ENCODE data around the gene PALLD.

PALLD gene

DNA sequence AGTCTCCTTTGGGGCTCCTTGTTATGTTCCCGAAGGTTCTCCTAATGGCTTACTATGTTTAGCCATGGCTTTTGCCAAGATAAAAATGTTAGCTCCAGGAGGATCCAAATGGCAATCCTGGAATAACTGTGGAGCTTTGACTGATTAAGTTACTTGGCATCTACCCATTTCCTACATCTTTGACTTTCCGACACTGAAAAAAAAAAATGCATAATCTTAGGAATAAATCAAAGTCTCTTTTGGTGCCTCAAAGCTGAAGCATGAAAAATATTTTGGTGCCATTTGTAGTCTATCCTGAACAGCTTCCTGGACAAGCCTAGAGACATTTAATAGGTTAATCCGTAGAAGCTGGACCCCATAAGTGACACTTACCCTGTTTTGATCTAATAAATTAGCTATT lies 191.7 kb downstream of the PALLD start:
- TF ChIP-seq SPI1 (IDR thresholded peaks at IDR 0.05; ENCODE audit: low read depth, low read length) = no peak
- FAIRE-seq (no peak), DNase-seq (ENCODE audit: insufficient read length, low spot score) (no peak)

DNA sequence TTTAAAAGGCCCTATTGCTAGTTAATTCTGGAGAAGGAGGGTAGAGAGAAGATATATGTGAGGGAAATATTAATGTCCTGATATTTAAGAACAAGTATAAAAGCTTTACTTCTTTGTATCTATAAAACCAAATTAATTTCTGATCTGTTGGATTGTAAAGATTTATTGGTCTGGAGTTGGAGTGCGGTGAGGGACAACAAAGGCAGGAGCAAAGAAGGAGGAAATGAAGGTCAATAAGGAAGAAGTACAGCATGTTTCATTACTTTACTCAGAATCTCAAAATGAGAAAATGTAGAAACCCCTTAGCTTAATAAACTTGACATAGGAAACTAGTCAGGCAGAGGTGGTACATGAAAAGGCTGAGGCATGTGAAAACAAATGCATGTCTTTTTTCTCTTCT lies 192.9 kb downstream of the PALLD start:
- FAIRE-seq = no peak

DNA sequence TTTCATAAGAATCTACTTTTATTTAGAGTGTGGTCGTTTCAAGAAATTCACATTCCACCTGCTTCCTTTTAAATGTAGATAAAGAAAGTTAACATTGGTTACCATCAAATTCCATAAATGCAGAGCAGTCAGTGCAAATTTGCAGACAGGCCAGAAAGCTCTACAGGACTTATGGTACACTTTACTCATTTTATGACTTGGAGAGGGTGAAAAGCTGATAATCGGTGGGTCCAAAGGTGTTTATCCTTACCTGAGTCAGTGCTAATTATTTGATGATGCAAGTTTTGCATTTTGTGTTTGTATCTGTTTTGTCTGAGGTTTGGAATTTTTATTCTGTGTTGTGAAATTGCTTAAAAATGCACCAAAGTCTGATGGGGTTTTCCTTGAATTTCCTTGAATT lies 193.3 kb downstream of the PALLD start:
- no peak for TF ChIP-seq TAF1 (IDR thresholded peaks at IDR 0.05; ENCODE audit: low read depth, low read length)
- DNase-seq (ENCODE audit: insufficient read length, low spot score) (no peak), FAIRE-seq (no peak)

More for the DNA sequence above, 192.9 kb downstream of the PALLD start:
- DNase-seq (ENCODE audit: insufficient read length, low spot score) = no peak
- TF ChIP-seq POU2F2 (IDR thresholded peaks at IDR 0.05; ENCODE audit: low read depth, low read length) (no peak), POLR2A (IDR thresholded peaks at IDR 0.05; ENCODE audit: low read depth, low read length) (no peak), POLR2AphosphoS5 (IDR thresholded peaks at IDR 0.05; ENCODE audit: low read depth, low read length) (no peak), SPI1 (IDR thresholded peaks at IDR 0.05; ENCODE audit: low read depth, low read length) (no peak), TAF1 (IDR thresholded peaks at IDR 0.05; ENCODE audit: low read depth, low read length) (no peak)

DNA sequence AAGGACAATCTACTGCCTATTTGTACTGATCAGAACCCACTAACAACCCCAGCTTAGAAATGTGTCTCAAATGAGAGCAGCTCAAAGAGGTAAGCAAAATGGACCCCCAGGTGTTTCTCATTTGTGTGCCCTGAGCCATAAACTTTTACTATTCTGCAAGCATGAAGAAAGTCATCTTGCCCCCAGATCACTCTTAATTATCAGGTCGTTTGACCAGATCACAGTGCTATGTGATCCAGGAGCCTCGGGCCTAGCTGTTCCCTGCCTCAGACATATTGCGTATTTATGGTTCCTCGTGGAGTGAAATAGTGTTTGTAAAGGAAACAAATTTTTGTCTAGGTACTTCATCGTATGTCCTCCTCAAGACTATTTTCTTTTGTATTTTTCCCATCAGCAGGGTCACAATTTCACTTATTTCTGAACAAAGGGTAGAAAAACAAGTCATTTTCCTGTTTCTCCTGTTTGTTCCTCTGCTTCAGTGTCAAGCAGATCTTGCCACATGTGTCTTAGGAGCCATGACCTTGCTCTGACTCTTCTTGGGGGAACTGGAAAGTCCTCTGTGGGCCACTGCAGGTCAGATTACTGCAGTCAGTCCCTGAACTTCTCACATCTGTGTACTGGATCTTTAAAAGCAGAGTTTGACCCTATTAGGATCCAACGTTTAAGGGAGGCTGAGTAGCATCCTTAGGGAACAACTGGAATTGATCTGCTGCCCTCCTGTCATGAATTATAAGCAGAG lies 194.9 kb downstream of the PALLD start:
- TF ChIP-seq SPI1 (IDR thresholded peaks at IDR 0.05; ENCODE audit: low read depth, low read length) (no peak), TAF1 (IDR thresholded peaks at IDR 0.05; ENCODE audit: low read depth, low read length) (no peak), POU2F2 (IDR thresholded peaks at IDR 0.05; ENCODE audit: low read depth, low read length) (no peak), POLR2A (IDR thresholded peaks at IDR 0.05; ENCODE audit: low read depth, low read length) (no peak)
- FAIRE-seq = no peak
- DNase-seq (ENCODE audit: insufficient read length, low spot score) = no peak

DNA sequence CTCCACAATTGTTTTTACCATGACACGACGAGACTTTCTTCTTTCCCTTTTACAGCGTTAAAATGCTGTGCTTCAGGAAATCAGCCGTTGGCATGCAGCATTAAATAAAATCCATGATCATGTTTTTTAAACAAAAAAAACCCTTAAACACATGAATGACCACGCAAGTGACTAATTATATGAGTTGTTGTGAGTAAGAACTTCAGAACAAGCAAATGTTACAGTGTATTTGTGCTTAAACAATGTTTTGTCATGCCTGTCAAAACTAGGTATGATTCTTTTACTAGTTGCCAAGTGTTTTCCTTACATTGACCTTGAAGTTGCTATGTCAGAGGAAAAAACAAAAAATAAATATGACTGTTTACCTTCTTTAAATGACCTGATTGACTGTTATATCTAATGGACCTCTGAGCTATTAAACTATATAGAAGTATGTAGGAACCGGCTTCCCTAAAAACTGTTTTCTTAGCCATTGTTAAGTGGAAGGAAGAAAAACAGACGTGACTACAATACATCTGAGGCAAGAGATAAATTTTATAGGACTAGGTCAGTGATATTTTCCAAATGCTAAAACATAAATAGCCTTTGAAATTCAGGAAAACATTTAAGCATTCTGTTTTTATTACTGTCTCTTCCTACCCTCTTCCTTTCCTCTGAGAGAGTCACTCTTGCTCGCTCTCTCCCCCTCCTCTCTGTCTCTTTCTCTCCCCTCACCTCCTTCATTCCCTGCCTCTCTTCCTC lies 197.1 kb downstream of the PALLD start:
- FAIRE-seq (no peak), DNase-seq (ENCODE audit: insufficient read length, low spot score) (no peak)
- TF ChIP-seq POLR2A (IDR thresholded peaks at IDR 0.05; ENCODE audit: low read depth, low read length) (no peak), POU2F2 (IDR thresholded peaks at IDR 0.05; ENCODE audit: low read depth, low read length) (no peak), PAX5 (IDR thresholded peaks at IDR 0.05; ENCODE audit: insufficient read depth, low read length, severe bottlenecking) (no peak), TAF1 (IDR thresholded peaks at IDR 0.05; ENCODE audit: low read depth, low read length) (no peak), POLR2AphosphoS5 (IDR thresholded peaks at IDR 0.05; ENCODE audit: low read depth, low read length) (no peak), SPI1 (IDR thresholded peaks at IDR 0.05; ENCODE audit: low read depth, low read length) (no peak)

DNA sequence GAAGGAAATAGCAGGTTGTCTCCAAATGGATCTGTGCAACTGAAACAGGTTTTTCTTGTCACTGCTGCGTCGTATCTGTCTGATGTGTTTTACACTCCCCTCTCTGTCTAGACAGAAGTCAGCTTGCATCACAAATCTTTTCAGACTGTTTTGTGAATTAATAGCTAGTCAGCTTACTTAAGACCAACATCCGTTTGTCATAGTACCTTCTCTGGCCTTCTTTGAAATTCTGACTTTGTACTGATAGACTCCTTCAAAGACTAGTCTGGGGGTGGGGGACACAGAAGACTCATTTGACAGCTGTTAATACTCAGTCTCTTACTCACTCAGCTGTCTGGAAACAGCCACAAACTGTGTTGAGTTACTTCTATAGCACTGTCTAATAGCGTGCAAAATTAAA lies 197.8 kb downstream of the PALLD start:
- FAIRE-seq (no peak), DNase-seq (ENCODE audit: insufficient read length, low spot score) (no peak)
- TF ChIP-seq POLR2AphosphoS5 (IDR thresholded peaks at IDR 0.05; ENCODE audit: low read depth, low read length) = no peak
- TF ChIP-seq POU2F2 (IDR thresholded peaks at IDR 0.05; ENCODE audit: low read depth, low read length) = no peak
- TF ChIP-seq SPI1 (IDR thresholded peaks at IDR 0.05; ENCODE audit: low read depth, low read length) = no peak
- TF ChIP-seq PAX5 (IDR thresholded peaks at IDR 0.05; ENCODE audit: insufficient read depth, low read length, severe bottlenecking) = no peak
- TF ChIP-seq POLR2A (IDR thresholded peaks at IDR 0.05; ENCODE audit: low read depth, low read length) = no peak
- TF ChIP-seq TAF1 (IDR thresholded peaks at IDR 0.05; ENCODE audit: low read depth, low read length) = no peak

DNA sequence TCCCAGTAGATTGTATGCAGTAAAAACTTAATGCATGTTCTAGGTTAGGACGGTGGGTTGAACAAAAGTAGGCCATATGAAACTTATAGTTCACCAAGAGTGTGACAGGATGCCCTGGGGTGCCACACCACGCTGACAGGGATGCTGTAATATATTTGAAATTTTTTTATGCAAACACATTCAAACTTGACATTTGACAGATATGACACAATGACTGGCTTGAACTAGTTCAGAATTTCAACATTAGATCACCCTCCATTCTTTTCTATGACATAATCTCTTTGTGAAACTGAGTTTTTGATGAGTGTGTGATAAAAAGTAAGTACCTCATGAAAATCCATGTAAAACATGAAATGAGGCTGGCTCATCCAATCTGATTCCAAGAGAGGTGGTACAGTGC lies 198.4 kb downstream of the PALLD start:
- no peak for TF ChIP-seq POLR2A (IDR thresholded peaks at IDR 0.05; ENCODE audit: low read depth, low read length)
- no peak for TF ChIP-seq PAX5 (IDR thresholded peaks at IDR 0.05; ENCODE audit: insufficient read depth, low read length, severe bottlenecking)
- TF ChIP-seq POLR2AphosphoS5 (IDR thresholded peaks at IDR 0.05; ENCODE audit: low read depth, low read length) = no peak
- TF ChIP-seq POU2F2 (IDR thresholded peaks at IDR 0.05; ENCODE audit: low read depth, low read length) = no peak
- TF ChIP-seq SPI1 (IDR thresholded peaks at IDR 0.05; ENCODE audit: low read depth, low read length) = no peak
- TF ChIP-seq TAF1 (IDR thresholded peaks at IDR 0.05; ENCODE audit: low read depth, low read length) = no peak
- FAIRE-seq (no peak), DNase-seq (ENCODE audit: insufficient read length, low spot score) (no peak)

DNA sequence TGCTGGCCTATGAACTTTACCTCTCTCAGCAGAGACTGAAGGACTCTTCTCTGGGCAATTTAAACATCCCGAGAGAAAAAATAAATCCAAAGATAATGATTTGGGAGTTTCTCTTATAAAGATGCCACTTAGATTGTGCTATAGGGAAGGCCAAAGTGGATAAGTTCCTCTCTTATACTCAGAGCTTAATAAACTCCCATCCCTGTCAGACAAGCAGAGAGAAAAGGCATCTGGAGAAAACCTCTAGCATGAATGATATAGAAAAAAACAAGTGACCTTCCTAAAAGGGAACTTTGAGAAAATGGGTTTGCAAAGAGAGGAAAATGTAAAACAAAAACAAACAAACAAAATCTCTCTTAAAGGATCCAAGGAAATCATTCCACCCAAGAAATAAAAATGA lies 199.4 kb downstream of the PALLD start:
- no peak for DNase-seq (ENCODE audit: insufficient read length, low spot score)
- no peak for FAIRE-seq
- TF ChIP-seq POLR2AphosphoS5 (IDR thresholded peaks at IDR 0.05; ENCODE audit: low read depth, low read length) (no peak), PAX5 (IDR thresholded peaks at IDR 0.05; ENCODE audit: insufficient read depth, low read length, severe bottlenecking) (no peak), POU2F2 (IDR thresholded peaks at IDR 0.05; ENCODE audit: low read depth, low read length) (no peak), POLR2A (IDR thresholded peaks at IDR 0.05; ENCODE audit: low read depth, low read length) (no peak), TAF1 (IDR thresholded peaks at IDR 0.05; ENCODE audit: low read depth, low read length) (no peak), SPI1 (IDR thresholded peaks at IDR 0.05; ENCODE audit: low read depth, low read length) (no peak)

DNA sequence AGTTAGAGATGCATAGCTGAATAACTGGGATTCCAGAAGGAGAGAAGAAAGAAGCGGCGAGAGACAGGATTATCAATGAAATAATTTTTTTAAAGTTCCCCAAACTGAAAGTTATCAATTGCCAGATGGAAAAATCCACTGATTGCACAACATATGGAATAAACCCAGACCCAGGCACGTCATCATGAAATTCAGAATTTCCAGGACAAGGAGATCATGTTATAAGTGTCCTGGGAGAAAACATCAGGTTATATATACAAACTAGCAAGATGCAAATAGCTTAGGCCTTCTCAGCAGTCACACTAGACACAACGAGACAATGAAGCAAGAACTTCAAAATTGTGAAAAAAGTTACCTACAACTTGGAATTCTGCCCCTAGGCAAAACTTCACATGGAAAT lies 200.0 kb downstream of the PALLD start:
- no peak for TF ChIP-seq TAF1 (IDR thresholded peaks at IDR 0.05; ENCODE audit: low read depth, low read length)
- TF ChIP-seq POLR2A (IDR thresholded peaks at IDR 0.05; ENCODE audit: low read depth, low read length) = no peak
- TF ChIP-seq PAX5 (IDR thresholded peaks at IDR 0.05; ENCODE audit: insufficient read depth, low read length, severe bottlenecking) = no peak
- no peak for TF ChIP-seq SPI1 (IDR thresholded peaks at IDR 0.05; ENCODE audit: low read depth, low read length)
- no peak for TF ChIP-seq POU2F2 (IDR thresholded peaks at IDR 0.05; ENCODE audit: low read depth, low read length)
- no peak for TF ChIP-seq POLR2AphosphoS5 (IDR thresholded peaks at IDR 0.05; ENCODE audit: low read depth, low read length)
- no peak for FAIRE-seq

DNA sequence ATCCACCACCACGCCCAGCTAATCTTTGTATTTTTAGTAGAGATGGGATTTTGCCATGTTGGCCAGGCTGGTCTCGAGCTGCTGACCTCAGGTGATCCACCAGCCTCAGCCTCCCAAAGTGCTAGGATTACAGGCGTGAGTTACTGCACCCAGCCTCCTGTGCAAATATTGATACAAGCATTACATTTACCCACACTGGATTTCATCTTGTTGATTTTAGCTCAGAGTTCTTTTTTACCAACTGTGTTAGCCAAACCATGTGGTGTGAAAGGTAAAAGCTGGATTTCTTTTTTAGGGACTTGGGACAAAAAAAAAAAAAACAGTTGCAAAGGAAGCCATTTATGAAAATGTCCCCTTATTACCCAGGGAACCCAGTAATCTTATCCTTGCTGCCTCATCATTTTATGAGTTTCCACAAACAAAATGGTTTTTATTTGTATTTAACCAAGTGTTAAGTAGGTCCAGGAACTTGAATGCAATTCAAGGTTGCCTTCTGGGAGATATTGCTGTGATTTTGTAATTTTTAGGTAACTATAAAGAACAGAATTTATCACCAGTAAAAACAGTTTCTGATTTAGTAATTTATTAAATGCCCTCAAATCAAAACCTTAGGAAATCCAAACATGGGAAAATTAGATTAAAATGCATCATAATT lies 202.5 kb downstream of the PALLD start:
- FAIRE-seq = no peak
- DNase-seq (ENCODE audit: insufficient read length, low spot score) = no peak
- TF ChIP-seq POU2F2 (IDR thresholded peaks at IDR 0.05; ENCODE audit: low read depth, low read length) = no peak
- TF ChIP-seq POLR2AphosphoS5 (IDR thresholded peaks at IDR 0.05; ENCODE audit: low read depth, low read length) = no peak
- TF ChIP-seq SPI1 (IDR thresholded peaks at IDR 0.05; ENCODE audit: low read depth, low read length) = no peak
- no peak for TF ChIP-seq PAX5 (IDR thresholded peaks at IDR 0.05; ENCODE audit: insufficient read depth, low read length, severe bottlenecking)
- no peak for TF ChIP-seq TAF1 (IDR thresholded peaks at IDR 0.05; ENCODE audit: low read depth, low read length)
- TF ChIP-seq POLR2A (IDR thresholded peaks at IDR 0.05; ENCODE audit: low read depth, low read length) = no peak

More for the DNA sequence above, 200.0 kb downstream of the PALLD start:
- DNase-seq (ENCODE audit: insufficient read length, low spot score) = no peak

Data from GM12891 (cell line).